K562 (cell line): Measurements from ENCODE around the gene CCDC102B. TPM values are rescaled to one million over a fixed set of nuclear protein-coding genes. Genes with fewer than 3 reads are reported as not detected.

Experiments
- ATAC-seq: fragments of 200-7000 bp; cut with Tn5 transposase; 3 replicates; pipeline ENCODE4 v1.9.1; 2020; ENCODE audit warnings: moderate library complexity
- Bru-seq: library from RNA; stranded (reverse); fragments of 400-500 nt; gene quantifications from one replicate; lab custom pipeline; 2021; lab: Mats Ljungman, UMichigan
- BruChase-seq, 2 experiments: library from RNA; stranded (reverse); fragments of 400-500 nt; gene quantifications; one replicate each; lab custom pipeline; 2021; lab: Mats Ljungman, UMichigan
- BruUV-seq: library from RNA; stranded (reverse); fragments of 400-500 nt; replicated peaks from 2 replicates; lab custom pipeline; 2021; lab: Mats Ljungman, UMichigan
- CTCF ChIA-PET: fragments of 300-600 bp; formaldehyde crosslinking; extraction: SDS; loops from one replicate; lab custom pipeline; 2021; ENCODE audit warnings: low intra/inter-chr PET ratio; lab: Yijun Ruan, JAX
- POLR2A ChIA-PET: fragments of 300-600, 350-650 bp; sonication (Branson Sonifier 250); formaldehyde crosslinking; extraction: SDS; loops from one replicate; lab custom pipeline; 2021; ENCODE audit warnings: antibody characterized with exemption, inconsistent platforms; lab: Yijun Ruan, JAX
- DNase-seq, 4 experiments: peaks; one replicate each; pipeline versions ENCODE4 v3.0.0 to v3.0.0-alpha.2; 2011 to 2018; ENCODE audit warnings: low spot score in 3 of 4, mixed read lengths in 3 of 4; ENCODE audit errors: extremely low read depth in 1 of 4
- FAIRE-seq: peaks from 2 replicates; lab custom pipeline; 2011; peaks lifted over from hg19 to GRCh38; lab: Jason Lieb, UNC
- H2AFZ ChIP-seq: 2 replicates; pipeline ENCODE4 v1.6.0; 2011; ENCODE audit warnings: low read depth, low read length, control low read depth, inconsistent platforms
- H3K27ac ChIP-seq: fragments of 200-600 bp; 3 replicates; pipeline ENCODE4 v1.8.0; 2011; ENCODE audit warnings: low read depth, mild to moderate bottlenecking, control low read depth, inconsistent platforms, low read length, moderate library complexity, mixed read lengths; ENCODE audit errors: extremely low read depth
- H3K27me3 ChIP-seq, 2 experiments: fragments of 300-600 bp in 1 of 2; 2 replicates in 1 of 2; 3 replicates in 1 of 2; pipeline versions ENCODE4 v1.6.0 to v1.8.0; 2011; ENCODE audit warnings: inconsistent platforms in 2 of 2, low read length in 2 of 2, mild to moderate bottlenecking in 1 of 2, mixed read lengths in 1 of 2, moderate library complexity in 1 of 2; ENCODE audit not compliant: control insufficient read depth in 2 of 2, insufficient read depth in 2 of 2
- H3K36me3 ChIP-seq: fragments of 300-600 bp; 3 replicates; pipeline ENCODE4 v1.8.0; 2011; ENCODE audit warnings: mild to moderate bottlenecking, low read length, inconsistent platforms; ENCODE audit not compliant: control insufficient read depth, insufficient read depth
- H3K4me1 ChIP-seq, 2 experiments: fragments of 200-600 bp in 1 of 2; replicated peaks in 1 of 2; 2 replicates in 1 of 2; 3 replicates in 1 of 2; pipeline versions ENCODE4 v1.5.1 to v1.8.0; 2011; ENCODE audit warnings: inconsistent platforms in 2 of 2, low read length in 2 of 2, mild to moderate bottlenecking in 1 of 2, mixed read lengths in 1 of 2, moderate library complexity in 1 of 2; ENCODE audit not compliant: control insufficient read depth in 2 of 2, insufficient read depth in 2 of 2
- H3K4me2 ChIP-seq: 2 replicates; pipeline ENCODE4 v1.6.1; 2011; ENCODE audit warnings: low read length, control low read depth, inconsistent platforms, mixed read lengths; ENCODE audit not compliant: insufficient read depth
- H3K4me3 ChIP-seq: fragments of 200-600 bp; sonication (generic), shearing (Covaris generic); 2 replicates; pipeline ENCODE4 v1.5.1; 2016; ENCODE audit warnings: control low read depth, inconsistent platforms
- H3K79me2 ChIP-seq: fragments of 200-600 bp; 3 replicates; pipeline ENCODE4 v1.8.0; 2011; ENCODE audit warnings: low read length, inconsistent platforms; ENCODE audit not compliant: control insufficient read depth, insufficient read depth
- H3K9ac ChIP-seq, 2 experiments: 2 replicates each; pipeline versions ENCODE4 v1.6.0 to v1.6.1; 2011; ENCODE audit warnings: low read depth in 2 of 2, low read length in 2 of 2, control low read depth in 1 of 2, inconsistent platforms in 1 of 2, mild to moderate bottlenecking in 1 of 2, mixed read lengths in 1 of 2; ENCODE audit not compliant: insufficient read depth in 1 of 2
- H3K9me1 ChIP-seq: one replicate; pipeline ENCODE4 v1.6.0; 2011; ENCODE audit warnings: inconsistent platforms, mild to moderate bottlenecking, low read length, moderate library complexity; ENCODE audit not compliant: control insufficient read depth, insufficient read depth
- H3K9me3 ChIP-seq: replicated peaks from 2 replicates; pipeline ENCODE4 v1.5.1; 2011; ENCODE audit warnings: low read depth, low read length, inconsistent platforms; ENCODE audit not compliant: control insufficient read depth, insufficient read depth
- H4K20me1 ChIP-seq: replicated peaks from 2 replicates; pipeline ENCODE4 v1.6.1; 2011; ENCODE audit warnings: low read length, inconsistent platforms, mixed read lengths; ENCODE audit not compliant: control insufficient read depth, insufficient read depth
- ADNP ChIP-seq: fragments of 200-800 bp; sonication (Bioruptor generic); IDR thresholded peaks from 2 replicates; pipeline ENCODE4 v1.6.1; 2016; ENCODE audit warnings: missing genetic modification characterization, missing compliant biosample characterization
- ARID3B ChIP-seq: fragments of 250-450 bp; sonication (Bioruptor Pico); IDR thresholded peaks from 2 replicates; pipeline ENCODE4 v1.4.0; 2020; ENCODE audit warnings: borderline replicate concordance
- CC2D1A ChIP-seq: fragments of 450-650 bp; IDR thresholded peaks from 2 replicates; pipeline ENCODE4 v1.6.1; 2017; ENCODE audit warnings: mild to moderate bottlenecking
- DLX4 ChIP-seq: fragments of 250-450 bp; sonication (Bioruptor Pico); IDR thresholded peaks from 2 replicates; pipeline ENCODE4 v1.6.1; 2021; ENCODE audit warnings: mild to moderate bottlenecking
- HMBOX1 ChIP-seq: sonication (generic); IDR thresholded peaks from 2 replicates; pipeline ENCODE4 v1.6.1; 2016
- MCM2 ChIP-seq: fragments of 450-650 bp; IDR thresholded peaks from 2 replicates; pipeline ENCODE4 v1.6.1; 2017; ENCODE audit warnings: low read depth, mild to moderate bottlenecking
- PHF8 ChIP-seq: fragments of 200-600 bp; sonication (generic); IDR thresholded peaks from 2 replicates; pipeline ENCODE4 v1.6.1; 2012; ENCODE audit warnings: mixed run types, mild to moderate bottlenecking, inconsistent platforms, low read length, moderate library complexity, borderline replicate concordance
- RBM14 ChIP-seq: fragments of 200-400 bp; formaldehyde crosslinking; IDR thresholded peaks from 2 replicates; pipeline ENCODE4 v1.6.1; 2018; ENCODE audit warnings: low read depth, mild to moderate bottlenecking, low read length, moderate library complexity, borderline replicate concordance; ENCODE audit not compliant: insufficient read depth
- SRSF9 ChIP-seq: fragments of 200-400 bp; formaldehyde crosslinking; IDR thresholded peaks from 2 replicates; pipeline ENCODE4 v1.6.1; 2017; ENCODE audit warnings: low read depth, low read length, borderline replicate concordance
- WGBS: fragments of 100-300 bp; shearing (Covaris generic); methylation state at CpG from one replicate; pipeline ENCODE4 v1.1.6; 2016; ENCODE audit warnings: low coverage, mixed read lengths; ENCODE audit not compliant: insufficient coverage; ENCODE audit errors: missing lambda C conversion rate; 5-methylcytosine and 5-hydroxymethylcytosine counted together
- in situ Hi-C: fragments of 300-500 bp; cut with MboI; formaldehyde crosslinking; loops from 4 replicates; pipeline ENCODE4 v1.15.0; 2018; ENCODE audit warnings: inconsistent platforms, mixed read lengths
- intact Hi-C: fragments of 100-400 bp; cut with micrococcal nuclease; formaldehyde crosslinking; loops from 2 replicates; pipeline ENCODE4 v1.14.2; 2022
- long read RNA-seq, 3 experiments: library from polyadenylated mRNA in 2 of 3; library from RNA in 1 of 3; unstranded in 2 of 3; stranded (forward) in 1 of 3; transcript quantifications; one replicate each; pipeline ENCODE4 v2.0.0, GENCODE V29; 2019 to 2022
- polyA minus RNA-seq, 3 experiments: library from RNA; depleted of rRNA, polyadenylated mRNA; stranded (reverse); fragments of >200 nt; gene quantifications; 2 replicates each; pipeline ENCODE4 v1.2.3, GENCODE V29; 2011
- polyA plus RNA-seq, 8 experiments: library from polyadenylated mRNA; depleted of rRNA in 4 of 8; stranded (reverse) in 5 of 8; unstranded in 3 of 8; fragments of >200 nt; fragmentation: Nextera tagmentation in 2 of 8; fragmentation: Illumina TruSeq in 1 of 8; extraction: Ambion mirVana in 2 of 8; extraction: Trizol in 1 of 8; gene quantifications; 2 replicates each; pipeline versions ENCODE4 v1.2.1 to v1.2.3, GENCODE V29; 2011 to 2014; ENCODE audit warnings: inconsistent platforms in 1 of 8, missing spikeins in 1 of 8
- total RNA-seq, 7 experiments: library from RNA; depleted of rRNA in 6 of 7; stranded (reverse); fragments of >200 nt in 6 of 7; fragmentation: Illumina TruSeq in 2 of 7; extraction: Trizol in 2 of 7; gene quantifications; 2 replicates each; pipeline versions ENCODE4 v1.2.1 to v1.2.3, GENCODE V29; 2011 to 2021; ENCODE audit warnings: low replicate concordance in 1 of 7
- TF ChIP-seq, protein P1 (sequence below), 2 experiments: fragments of 200-800 bp in 1 of 2; sonication (Bioruptor generic) in 1 of 2; sonication (generic) in 1 of 2; formaldehyde crosslinking in 1 of 2; IDR thresholded peaks in 1 of 2; conservative IDR thresholded peaks in 1 of 2; 2 replicates each; pipeline versions ENCODE4 v1.5.0 to v1.6.1; 2016 to 2020; ENCODE audit warnings: missing compliant biosample characterization in 1 of 2, missing genetic modification characterization in 1 of 2, missing genetic modification reagents in 1 of 2
- TF ChIP-seq, protein P2 (sequence below): fragments of 200-800 bp; sonication (Bioruptor generic); IDR thresholded peaks from 2 replicates; pipeline ENCODE4 v1.6.1; 2017; ENCODE audit warnings: missing genetic modification characterization, missing compliant biosample characterization

The CCDC102B gene
- 2.2 and 2.7 TPM in 2 replicates for total RNA-seq (2011; cell fraction: chromatin; rRNA removed; ENCODE audit: low replicate concordance)
- 1.1 and 4.5 TPM in 2 replicates for total RNA-seq (2011; cell fraction: nucleolus; rRNA removed)
- total RNA-seq (2011; cell fraction: nucleoplasm; rRNA removed) = 1.9 and 2.6 TPM in 2 replicates
- total RNA-seq (2014; rRNA removed) (0.18 and 0.29 TPM in 2 replicates), total RNA-seq (2014; rRNA removed; fragmentation: Illumina TruSeq; extraction: Trizol) (0.95 and 0.99 TPM in 2 replicates), total RNA-seq (2015; rRNA removed; fragmentation: Illumina TruSeq; extraction: Trizol) (0.75 and 0.94 TPM in 2 replicates), total RNA-seq (2021) (0.65 and 0.69 TPM in 2 replicates), polyA plus RNA-seq (2011; rRNA removed) (1.5 and 1.6 TPM in 2 replicates), polyA plus RNA-seq (2014; fragmentation: Illumina TruSeq; extraction: Trizol) (0.62 and 0.74 TPM in 2 replicates), polyA plus RNA-seq (2014; fragmentation: Nextera tagmentation; extraction: Ambion mirVana) (under 1 TPM; 0.58 to 0.73 TPM), polyA plus RNA-seq (2014; rRNA removed) (0.24 and 2.1 TPM in 2 replicates), polyA minus RNA-seq (2011; rRNA and poly(A)+ RNA removed) (2.2 and 3.1 TPM in 2 replicates), Bru-seq, nascent RNA (percentile 13 among the genes with signal in this experiment), BruChase-seq, experiment 1, labeled RNA remaining after a 2-hour chase (percentile 16 among the genes with signal in this experiment), BruChase-seq, experiment 2, labeled RNA remaining after a 6-hour chase (percentile 14 among the genes with signal in this experiment)
- polyA plus RNA-seq (2011; cell fraction: cytosol; rRNA removed) = 0.25 and 0.78 TPM in 2 replicates
- 1.1 and 2.2 TPM in 2 replicates for polyA plus RNA-seq (2011; cell fraction: nucleus; rRNA removed)
- 0.64 and 1.0 TPM in 2 replicates for polyA plus RNA-seq (2012)
- polyA minus RNA-seq (2011; cell fraction: cytosol; rRNA and poly(A)+ RNA removed) = not detected in 2 replicates
- polyA minus RNA-seq (2011; cell fraction: nucleus; rRNA and poly(A)+ RNA removed) = 2.8 and 4.0 TPM in 2 replicates
- long read RNA-seq, experiment 1, partial matches to known transcripts = 0 of 3 reads
- long read RNA-seq, experiment 1, other reads (novel, unspliced or antisense) = 2 of 3 reads
- long read RNA-seq, experiment 2, partial matches to known transcripts = 1 of 1 reads
- long read RNA-seq, experiment 2, other reads (novel, unspliced or antisense) = 0 of 1 reads
- long read RNA-seq, experiment 3, partial matches to known transcripts = 0 of 1 reads
- long read RNA-seq, experiment 3, other reads (novel, unspliced or antisense) = 0 of 1 reads

DNA sequence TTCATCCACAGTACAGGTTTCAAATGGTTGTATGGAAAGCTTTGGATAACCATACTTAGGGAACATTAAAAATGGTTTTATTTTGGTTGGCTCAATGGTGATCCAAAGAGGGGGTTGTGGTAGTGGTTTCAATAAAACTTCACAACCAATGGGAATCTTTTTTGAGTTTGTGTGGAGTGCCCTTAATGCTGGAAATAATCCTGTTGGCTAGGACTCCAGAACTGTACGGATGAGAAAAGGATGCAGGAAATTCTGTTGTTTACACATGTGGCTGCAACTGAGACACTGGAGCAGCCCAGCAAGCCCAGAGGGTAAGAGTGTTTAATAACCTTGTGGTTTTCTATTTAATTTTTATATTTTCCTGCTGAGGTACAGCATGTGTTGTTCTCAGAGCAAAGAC is at the start of gene CCDC102B:
Gene CCDC102B, plus strand, starts transcription at position 210 of the 400 bp plus-strand sequence. CDS start 38,684 bp downstream, outside the sequence.
- Histone ChIP-seq H3K4me1 (no peaks in the 10 kb centered on the region), H3K9me3 (no peaks in the 10 kb centered on the region), H4K20me1 (no peaks in the 10 kb centered on the region), H3K27me3 (no peaks in the 10 kb centered on the region), H3K9ac (no peak within 1 kb of the TSS), H3K27ac (no peak within 1 kb of the TSS), H3K79me2 (no peaks in the 10 kb centered on the region), H3K9me1 (no peaks in the 10 kb centered on the region), H3K36me3 (no peaks in the 10 kb centered on the region)
- ATAC-seq (no peak), FAIRE-seq (no peak), DNase-seq (no peak)
- POLR2A ChIA-PET = no interaction called here
- CTCF ChIA-PET = no interaction called here
- no TSS peak for BruUV-seq
- WGBS = 20% methylated on average over 1 of the region's 1 CpG
- TF ChIP-seq ADNP (tag) = no peak
- no peak for TF ChIP-seq MCM2
- TF ChIP-seq, protein P1, sequence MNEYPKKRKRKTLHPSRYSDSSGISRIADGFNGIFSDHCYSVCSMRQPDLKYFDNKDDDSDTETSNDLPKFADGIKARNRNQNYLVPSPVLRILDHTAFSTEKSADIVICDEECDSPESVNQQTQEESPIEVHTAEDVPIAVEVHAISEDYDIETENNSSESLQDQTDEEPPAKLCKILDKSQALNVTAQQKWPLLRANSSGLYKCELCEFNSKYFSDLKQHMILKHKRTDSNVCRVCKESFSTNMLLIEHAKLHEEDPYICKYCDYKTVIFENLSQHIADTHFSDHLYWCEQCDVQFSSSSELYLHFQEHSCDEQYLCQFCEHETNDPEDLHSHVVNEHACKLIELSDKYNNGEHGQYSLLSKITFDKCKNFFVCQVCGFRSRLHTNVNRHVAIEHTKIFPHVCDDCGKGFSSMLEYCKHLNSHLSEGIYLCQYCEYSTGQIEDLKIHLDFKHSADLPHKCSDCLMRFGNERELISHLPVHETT (CRISPR knock-in tag; conservative IDR thresholded peaks at IDR 0.05 in 1 of 2, IDR thresholded peaks at IDR 0.05 in 1 of 2) = no peak
- TF ChIP-seq PHF8 = no peak
- no peak for TF ChIP-seq ARID3B (CRISPR knock-in tag)
- TF ChIP-seq, protein P2, sequence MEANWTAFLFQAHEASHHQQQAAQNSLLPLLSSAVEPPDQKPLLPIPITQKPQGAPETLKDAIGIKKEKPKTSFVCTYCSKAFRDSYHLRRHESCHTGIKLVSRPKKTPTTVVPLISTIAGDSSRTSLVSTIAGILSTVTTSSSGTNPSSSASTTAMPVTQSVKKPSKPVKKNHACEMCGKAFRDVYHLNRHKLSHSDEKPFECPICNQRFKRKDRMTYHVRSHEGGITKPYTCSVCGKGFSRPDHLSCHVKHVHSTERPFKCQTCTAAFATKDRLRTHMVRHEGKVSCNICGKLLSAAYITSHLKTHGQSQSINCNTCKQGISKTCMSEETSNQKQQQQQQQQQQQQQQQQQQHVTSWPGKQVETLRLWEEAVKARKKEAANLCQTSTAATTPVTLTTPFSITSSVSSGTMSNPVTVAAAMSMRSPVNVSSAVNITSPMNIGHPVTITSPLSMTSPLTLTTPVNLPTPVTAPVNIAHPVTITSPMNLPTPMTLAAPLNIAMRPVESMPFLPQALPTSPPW = no peak
- no peak for TF ChIP-seq RBM14
- no peak for TF ChIP-seq DLX4
- TF ChIP-seq CC2D1A = no peak
- no peak for TF ChIP-seq SRSF9
- TF ChIP-seq HMBOX1 = no peak
- TF ChIP-seq, all 486 proteins: peak for 0
- in situ Hi-C loops (no loop called here), intact Hi-C loops (no loop called here)
- Histone ChIP-seq H3K4me3 (no peak within 1 kb of the TSS), H2AFZ (no peak within 1 kb of the TSS), H3K4me2 (no peak within 1 kb of the TSS)
